KMS-11 (cell line): Measurements from ENCODE around the gene WIPF1.

Experiments
- H2AFZ ChIP-seq: fragments of 200-600 bp; sonication (generic); 2 replicates; pipeline ENCODE4 v1.6.1; 2016; ENCODE audit warnings: antibody characterized with exemption, mixed run types, low read depth
- H3K27ac ChIP-seq: fragments of 200-600 bp; sonication (generic); 2 replicates; pipeline ENCODE4 v1.6.1; 2016; ENCODE audit warnings: mild to moderate bottlenecking, mixed run types
- H3K27me3 ChIP-seq: fragments of 200-600 bp; sonication (generic); 2 replicates; pipeline ENCODE4 v1.6.1; 2017; ENCODE audit warnings: mild to moderate bottlenecking, low read depth, mixed run types, moderate library complexity; ENCODE audit not compliant: insufficient read depth
- H3K36me3 ChIP-seq: fragments of 200-600 bp; sonication (generic); 2 replicates; pipeline ENCODE4 v1.6.1; 2017; ENCODE audit warnings: mild to moderate bottlenecking, mixed run types; ENCODE audit not compliant: insufficient read depth
- H3K4me1 ChIP-seq: fragments of 200-600 bp; sonication (generic); 2 replicates; pipeline ENCODE4 v1.6.1; 2016; ENCODE audit warnings: mild to moderate bottlenecking, low read depth, mixed run types; ENCODE audit not compliant: poor library complexity, severe bottlenecking
- H3K4me2 ChIP-seq: fragments of 200-600 bp; sonication (generic); 2 replicates; pipeline ENCODE4 v1.7.0; 2016; ENCODE audit warnings: mild to moderate bottlenecking, mixed run types
- H3K4me3 ChIP-seq: fragments of 200-600 bp; sonication (generic); IDR thresholded peaks from 2 replicates; pipeline ENCODE4 v1.6.1; 2017; ENCODE audit warnings: low read depth, low read length, mixed read lengths; ENCODE audit not compliant: insufficient read depth
- H3K79me2 ChIP-seq: fragments of 200-600 bp; sonication (generic); 2 replicates; pipeline ENCODE4 v1.6.1; 2016; ENCODE audit warnings: low read depth, mixed run types; ENCODE audit not compliant: insufficient read depth
- H3K9ac ChIP-seq: fragments of 200-600 bp; sonication (generic); 2 replicates; pipeline ENCODE4 v1.6.1; 2016; ENCODE audit warnings: mild to moderate bottlenecking, mixed run types
- H4K20me1 ChIP-seq: fragments of 200-600 bp; sonication (generic); 2 replicates; pipeline ENCODE4 v1.6.1; 2016; ENCODE audit warnings: mild to moderate bottlenecking, mixed run types; ENCODE audit not compliant: insufficient read depth
- CTCF ChIP-seq: fragments of 200-600 bp; sonication (generic); conservative IDR thresholded peaks from 2 replicates; pipeline ENCODE4 v1.6.1; 2017; ENCODE audit warnings: low read depth, mild to moderate bottlenecking, antibody characterized with exemption, low read length, moderate library complexity, mixed read lengths

Gene WIPF1

DNA sequence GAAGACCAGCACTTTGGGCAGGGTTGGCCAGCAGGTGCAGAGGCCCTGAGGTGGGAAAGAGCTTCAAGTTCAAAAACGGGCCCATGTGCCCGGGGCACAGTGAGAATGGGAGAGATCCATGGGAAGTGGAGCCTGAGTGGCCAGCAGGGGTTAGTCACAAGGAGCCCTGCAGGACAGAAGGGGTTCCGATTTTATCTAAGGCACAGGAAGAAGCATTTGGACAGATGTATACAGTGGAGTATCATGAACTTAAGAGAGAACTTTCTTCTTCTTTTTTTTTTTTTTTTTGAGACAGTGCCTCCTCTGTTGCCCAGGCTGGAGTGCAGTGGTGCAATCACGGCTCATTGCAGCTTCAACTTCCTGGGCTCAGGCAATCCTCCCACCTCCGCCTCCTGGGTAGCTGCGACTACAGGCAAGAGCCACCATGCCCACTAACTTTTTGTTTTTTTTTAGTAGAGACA lies 24.0 kb downstream of the WIPF1 start:
- no peak overlapping the region for H3K4me2 ChIP-seq
- no peaks in the 10 kb centered on the region for H4K20me1 ChIP-seq
- no peak overlapping the region for H2AFZ ChIP-seq
- no peak overlapping the region for H3K27ac ChIP-seq
- H3K27me3 ChIP-seq: no peaks in the 10 kb centered on the region
- TF ChIP-seq CTCF: no peak
- peaks cover 17% of the 10 kb centered on the region for H3K4me1 ChIP-seq
- H3K4me3 ChIP-seq: no peak overlapping the region
- H3K79me2 ChIP-seq: no peaks in the 10 kb centered on the region
- H3K9ac ChIP-seq: no peak overlapping the region
- H3K36me3 ChIP-seq: peaks cover 5% of the 10 kb centered on the region; the same call in 1 of the 2 replicates

GRCh38 chr2:174572556-174572955 lies 25.0 kb downstream of the WIPF1 start:
- Histone ChIP-seq H4K20me1 (no peaks in the 10 kb centered on the region), H3K4me1 (peaks cover 7% of the 10 kb centered on the region), H3K9ac (no peak overlapping the region), H3K27me3 (no peaks in the 10 kb centered on the region), H3K4me3 (no peak overlapping the region), H3K4me2 (no peak overlapping the region), H3K79me2 (no peaks in the 10 kb centered on the region), H3K36me3 (peaks cover 5% of the 10 kb centered on the region; the same call in 1 of the 2 replicates), H2AFZ (no peak overlapping the region), H3K27ac (no peak overlapping the region)
- TF ChIP-seq CTCF: no peak

DNA sequence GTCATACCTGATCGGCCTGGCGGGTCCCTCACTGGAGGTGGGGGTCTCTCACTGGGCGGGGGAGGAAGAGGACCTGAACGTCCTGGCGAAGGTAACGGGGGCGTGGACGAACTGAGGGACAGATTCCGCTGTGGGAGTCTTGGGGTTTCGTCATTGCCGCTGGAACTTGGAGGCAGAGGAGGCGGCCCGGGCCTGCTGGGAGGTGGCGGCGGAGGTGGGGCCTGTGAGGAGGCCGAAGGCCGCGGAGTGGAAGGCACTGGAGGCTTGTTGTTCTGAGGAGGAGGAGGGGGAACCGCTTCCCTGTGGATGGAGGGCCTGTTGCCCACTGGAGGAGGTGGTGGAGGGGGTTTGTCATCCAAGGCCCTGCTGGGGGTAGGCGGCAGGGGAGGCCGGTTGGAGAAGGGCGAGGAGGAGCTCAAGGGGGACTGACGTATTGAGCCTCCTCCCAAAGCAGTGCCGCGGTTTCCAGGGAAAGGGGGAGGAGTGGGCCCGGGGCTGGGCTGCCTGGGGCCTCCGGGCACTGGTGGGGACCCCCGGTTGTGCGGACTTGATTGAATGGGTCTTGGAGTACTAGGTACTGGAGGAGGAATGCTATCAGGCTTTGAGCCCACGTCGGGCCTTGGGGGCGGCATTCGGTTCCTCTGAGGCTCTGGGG lies 25.8 kb downstream of the WIPF1 start:
- no peak for TF ChIP-seq CTCF
- no peaks in the 10 kb centered on the region for H3K27me3 ChIP-seq
- no peak overlapping the region for H3K4me3 ChIP-seq
- H3K4me1 ChIP-seq: peaks cover 7% of the 10 kb centered on the region
- H3K4me2 ChIP-seq: no peak overlapping the region
- H3K36me3 ChIP-seq: peaks cover 5% of the 10 kb centered on the region; the same call in 1 of the 2 replicates
- no peaks in the 10 kb centered on the region for H3K79me2 ChIP-seq
- no peaks in the 10 kb centered on the region for H4K20me1 ChIP-seq
- H3K27ac ChIP-seq: no peak overlapping the region
- no peak overlapping the region for H3K9ac ChIP-seq
- H2AFZ ChIP-seq: no peak overlapping the region

- Histone ChIP-seq H2AFZ (no peak overlapping the region), H3K27me3 (no peaks in the 10 kb centered on the region), H3K36me3 (peaks cover 5% of the 10 kb centered on the region; the same call in 1 of the 2 replicates), H3K9ac (no peak overlapping the region), H4K20me1 (no peaks in the 10 kb centered on the region), H3K27ac (no peak overlapping the region), H3K4me2 (no peak overlapping the region), H3K4me1 (peaks cover 7% of the 10 kb centered on the region), H3K4me3 (no peak overlapping the region), H3K79me2 (no peaks in the 10 kb centered on the region)
- TF ChIP-seq CTCF: no peak
Observed at GRCh38 chr2:174570318-174570958, 27.2 kb downstream of the WIPF1 start.
